ENCODE measurements around the gene COPS7B. TPM values are rescaled to one million over a fixed set of nuclear protein-coding genes. Genes with fewer than 3 reads are reported as not detected.

COPS7B gene
- total RNA-seq, 4 donors from 2014 or later = 21.3 to 51.3 (median 22.8) TPM

DNA sequence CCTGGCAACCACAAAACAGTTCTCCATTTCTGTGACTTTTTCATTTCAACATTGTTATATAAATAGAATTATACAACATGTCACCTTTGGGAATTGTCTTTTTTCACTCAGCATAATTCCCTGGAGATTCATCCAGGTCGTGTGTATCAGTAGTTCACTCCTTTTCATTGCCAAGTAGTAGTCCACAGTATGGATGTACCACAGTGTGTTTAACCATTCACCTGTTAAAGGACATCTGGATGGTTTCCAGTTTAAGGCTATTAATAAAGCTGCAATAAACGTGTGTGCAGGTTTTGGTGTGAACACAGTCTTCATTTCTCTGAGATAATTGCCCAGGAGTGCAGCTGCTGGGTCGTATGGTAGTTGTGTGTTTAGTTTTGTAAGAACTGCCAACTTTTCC, 35.7 kb downstream of the COPS7B start:
- H3K36me3 ChIP-seq = no peaks in the 10 kb centered on the region
- 42 to 80% methylated on average over 1 to 3 of the region's 3 CpGs for WGBS, 2 donors (ENCODE audit: low coverage in 1 of 2)
- H3K27me3 ChIP-seq = no peaks in the 10 kb centered on the region
- in situ Hi-C loops (cut with MboI; ENCODE audit: low pct_ligation_motif_present in 1 of 4, low pct_unique_long_range_greater_than_20kb in 1 of 4, low sequenced_read_pairs in 3 of 4) = no loop called here
- H3K9me3 ChIP-seq = no peaks in the 10 kb centered on the region
- H3K4me1 ChIP-seq = no peaks in the 10 kb centered on the region
- H3K27ac ChIP-seq = no peak overlapping the region
- TF ChIP-seq POLR2AphosphoS5 (IDR thresholded peaks at IDR 0.05) = no peak
- TF ChIP-seq POLR2A (IDR thresholded peaks at IDR 0.05) = no peak
- no peak for TF ChIP-seq EP300 (IDR thresholded peaks at IDR 0.05; ENCODE audit: low read depth)
- TF ChIP-seq, protein P1, sequence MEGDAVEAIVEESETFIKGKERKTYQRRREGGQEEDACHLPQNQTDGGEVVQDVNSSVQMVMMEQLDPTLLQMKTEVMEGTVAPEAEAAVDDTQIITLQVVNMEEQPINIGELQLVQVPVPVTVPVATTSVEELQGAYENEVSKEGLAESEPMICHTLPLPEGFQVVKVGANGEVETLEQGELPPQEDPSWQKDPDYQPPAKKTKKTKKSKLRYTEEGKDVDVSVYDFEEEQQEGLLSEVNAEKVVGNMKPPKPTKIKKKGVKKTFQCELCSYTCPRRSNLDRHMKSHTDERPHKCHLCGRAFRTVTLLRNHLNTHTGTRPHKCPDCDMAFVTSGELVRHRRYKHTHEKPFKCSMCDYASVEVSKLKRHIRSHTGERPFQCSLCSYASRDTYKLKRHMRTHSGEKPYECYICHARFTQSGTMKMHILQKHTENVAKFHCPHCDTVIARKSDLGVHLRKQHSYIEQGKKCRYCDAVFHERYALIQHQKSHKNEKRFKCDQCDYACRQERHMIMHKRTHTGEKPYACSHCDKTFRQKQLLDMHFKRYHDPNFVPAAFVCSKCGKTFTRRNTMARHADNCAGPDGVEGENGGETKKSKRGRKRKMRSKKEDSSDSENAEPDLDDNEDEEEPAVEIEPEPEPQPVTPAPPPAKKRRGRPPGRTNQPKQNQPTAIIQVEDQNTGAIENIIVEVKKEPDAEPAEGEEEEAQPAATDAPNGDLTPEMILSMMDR (IDR thresholded peaks at IDR 0.05) = no peak
- DNase-seq = no peak
- intact Hi-C loops (cut with DNase I; ENCODE audit: low total_unique reads) = no loop called here
- H3K4me3 ChIP-seq = no peak overlapping the region

DNA sequence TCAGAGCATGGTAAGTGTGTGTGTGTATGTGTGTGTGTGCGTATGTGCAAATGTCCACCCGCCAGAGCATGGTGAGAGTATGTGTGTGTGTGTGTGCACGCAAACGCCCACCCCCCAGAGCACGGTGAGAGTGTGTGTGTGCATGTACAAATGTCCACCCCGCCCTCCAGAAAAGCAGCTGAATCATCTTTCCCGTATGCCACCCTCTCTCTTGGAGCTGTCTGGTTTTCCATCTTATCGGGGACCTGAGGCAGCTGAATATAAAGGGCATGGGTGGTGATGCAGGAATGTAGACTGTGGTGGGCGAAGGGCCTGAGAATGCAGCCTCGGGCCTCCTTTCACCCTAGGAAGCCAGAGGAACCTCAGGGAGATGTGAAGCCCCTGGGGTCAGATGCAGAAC, 66.9 kb downstream of the COPS7B start:
- H3K4me3 ChIP-seq = no peak overlapping the region
- TF ChIP-seq POLR2AphosphoS5 (IDR thresholded peaks at IDR 0.05) (no peak), POLR2A (IDR thresholded peaks at IDR 0.05) (no peak), EP300 (IDR thresholded peaks at IDR 0.05; ENCODE audit: low read depth) (no peak)
- TF ChIP-seq, protein P1 (IDR thresholded peaks at IDR 0.05) = no peak
- DNase-seq = no peak
- no peaks in the 10 kb centered on the region for H3K4me1 ChIP-seq
- 85% methylated on average over 10 of the region's 10 CpGs; no CpG with 5 or more reads in 1 of the 2 donors for WGBS, 2 donors (ENCODE audit: low coverage in 1 of 2)
- H3K27me3 ChIP-seq = peaks cover 8% of the 10 kb centered on the region
- in situ Hi-C loops (cut with MboI; ENCODE audit: low pct_ligation_motif_present in 1 of 4, low pct_unique_long_range_greater_than_20kb in 1 of 4, low sequenced_read_pairs in 3 of 4) = no loop called here
- no peaks in the 10 kb centered on the region for H3K9me3 ChIP-seq
- H3K27ac ChIP-seq = no peak overlapping the region
- H3K36me3 ChIP-seq = no peaks in the 10 kb centered on the region
- intact Hi-C loops (cut with DNase I; ENCODE audit: low total_unique reads) = no loop called here

DNA sequence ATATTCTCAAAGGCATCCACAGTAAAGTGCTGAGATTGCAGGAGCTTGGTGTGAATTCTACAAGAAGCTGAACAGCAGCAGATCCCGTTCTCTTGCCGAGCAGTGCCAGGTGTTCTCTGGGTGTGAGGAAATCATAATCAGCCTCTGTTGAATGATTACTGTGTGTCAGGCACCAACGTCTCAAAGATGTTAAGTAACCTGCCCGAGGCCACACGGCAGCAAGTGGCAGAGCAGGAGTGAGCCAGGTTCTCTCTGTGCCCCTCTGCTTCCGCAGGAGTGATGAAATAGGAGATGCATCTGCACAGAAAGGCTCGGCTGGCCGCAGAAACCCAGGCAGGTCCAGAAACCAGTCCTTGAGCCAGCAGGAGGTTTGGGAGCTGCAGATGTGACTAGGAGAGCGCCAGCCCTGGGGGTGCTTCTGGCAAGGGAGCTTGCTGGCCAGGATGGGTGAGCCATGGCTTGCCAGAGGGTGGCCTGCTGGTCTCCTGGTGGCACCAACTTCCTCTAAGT, 68.4 kb downstream of the COPS7B start:
- intact Hi-C loops (cut with DNase I; ENCODE audit: low total_unique reads) = no loop called here
- no peaks in the 10 kb centered on the region for H3K36me3 ChIP-seq
- no peak overlapping the region for H3K4me3 ChIP-seq
- no peak for DNase-seq
- TF ChIP-seq EP300 (IDR thresholded peaks at IDR 0.05; ENCODE audit: low read depth) = no peak
- TF ChIP-seq, protein P1 (IDR thresholded peaks at IDR 0.05) = no peak
- no peaks in the 10 kb centered on the region for H3K4me1 ChIP-seq
- 63 to 78% methylated on average over 6 to 8 of the region's 9 CpGs for WGBS, 2 donors (ENCODE audit: low coverage in 1 of 2)
- H3K9me3 ChIP-seq = no peaks in the 10 kb centered on the region
- peaks cover 8% of the 10 kb centered on the region for H3K27me3 ChIP-seq
- H3K27ac ChIP-seq = no peak overlapping the region
- in situ Hi-C loops (cut with MboI; ENCODE audit: low pct_ligation_motif_present in 1 of 4, low pct_unique_long_range_greater_than_20kb in 1 of 4, low sequenced_read_pairs in 3 of 4) = no loop called here

DNA sequence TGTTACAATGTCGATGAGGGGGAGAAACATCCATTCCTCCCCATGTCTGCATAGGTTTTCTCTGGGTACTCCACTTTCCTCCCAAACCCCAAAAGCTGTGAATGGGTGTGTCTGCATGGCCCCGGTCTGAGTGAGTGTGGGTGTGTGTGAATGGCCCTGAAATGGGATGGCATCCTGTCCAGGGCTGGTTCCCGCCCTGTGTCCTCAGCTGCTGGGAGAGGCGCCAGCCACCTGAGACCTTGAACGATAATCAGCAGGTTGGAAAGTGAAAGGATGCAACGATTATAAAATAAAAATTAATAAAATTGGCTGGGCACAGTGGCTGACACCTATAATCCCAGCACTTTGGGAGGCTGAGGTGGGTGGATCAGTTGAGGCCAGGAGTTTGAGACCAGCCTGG, 70.7 kb downstream of the COPS7B start:
- no peak for DNase-seq
- intact Hi-C loops (cut with DNase I; ENCODE audit: low total_unique reads) = no loop called here
- TF ChIP-seq EP300 (IDR thresholded peaks at IDR 0.05; ENCODE audit: low read depth) = no peak
- no peak for TF ChIP-seq POLR2AphosphoS5 (IDR thresholded peaks at IDR 0.05)

More for the DNA sequence above, 70.7 kb downstream of the COPS7B start:
- 54% methylated on average over 6 of the region's 6 CpGs; no CpG with 5 or more reads in 1 of the 2 donors for WGBS, 2 donors (ENCODE audit: low coverage in 1 of 2)
- Histone ChIP-seq H3K9me3 (no peaks in the 10 kb centered on the region), H3K27ac (no peak overlapping the region), H3K4me3 (no peak overlapping the region), H3K36me3 (no peaks in the 10 kb centered on the region), H3K27me3 (no peaks in the 10 kb centered on the region), H3K4me1 (no peaks in the 10 kb centered on the region)
- in situ Hi-C loops (cut with MboI; ENCODE audit: low pct_ligation_motif_present in 1 of 4, low pct_unique_long_range_greater_than_20kb in 1 of 4, low sequenced_read_pairs in 3 of 4) = no loop called here

Small RNA genes within 50 kb of the gene (small RNA-seq; reads per million reads assigned to genes)
- 0 reads per million in 4 donors for gene AC073476.4

Other genes starting within 250 kb of the COPS7B start
- not detected for gene TEX44, start 193.6 kb upstream of the COPS7B start, total RNA-seq
- gene PTMA, start 77.9 kb upstream of the COPS7B start, total RNA-seq = 1,000 to 10,000 TPM in 1 of 4 donors, 100 to 1,000 TPM in 3; 478 to 1,487 (median 685) TPM
- gene PDE6D, start 5.2 kb upstream of the COPS7B start, total RNA-seq = 10 to 100 TPM in 3 of 4 donors, 1 to 10 TPM in 1; 4.8 to 34.1 (median 20.7) TPM
- 10 to 100 TPM in 1 of 4 donors, under 1 TPM in 1, not detected in 2; 0.68 to 90.4 TPM for gene NPPC, start 140.0 kb downstream of the COPS7B start, total RNA-seq
- gene DIS3L2, start 175.3 kb downstream of the COPS7B start, total RNA-seq = 10 to 100 TPM; 24.7 to 99.9 (median 51.2) TPM

Measured in transverse colon (tissue), 4 donors.